Neural crest cell (in vitro differentiated cells): Measurements from ENCODE around the gene C4orf36. TPM values are rescaled to one million over a fixed set of nuclear protein-coding genes. Genes with fewer than 3 reads are reported as not detected.

Experiments used
- DNase-seq: peaks from one replicate; pipeline ENCODE4 v3.0.0; 2021; ENCODE audit warnings: low read depth, mixed read lengths, low spot score
- H3K27ac Mint-ChIP-seq: one replicate; pipeline ENCODE4 v1.8.0; 2021; ENCODE audit warnings: mild to moderate bottlenecking, mixed read lengths; ENCODE audit not compliant: unreplicated experiment
- H3K27me3 Mint-ChIP-seq: 2 replicates; pipeline ENCODE4 v1.8.0; 2021; ENCODE audit warnings: low read depth, mild to moderate bottlenecking, mixed read lengths
- H3K36me3 Mint-ChIP-seq: 2 replicates; pipeline ENCODE4 v1.8.0; 2021; ENCODE audit warnings: low read depth, mild to moderate bottlenecking, mixed read lengths
- H3K4me1 Mint-ChIP-seq: 2 replicates; pipeline ENCODE4 v1.8.0; 2021; ENCODE audit warnings: mixed read lengths
- H3K4me3 Mint-ChIP-seq: one replicate; pipeline ENCODE4 v1.8.0; 2021; ENCODE audit warnings: mild to moderate bottlenecking, mixed read lengths
- H3K9me3 Mint-ChIP-seq: 2 replicates; pipeline ENCODE4 v1.8.0; 2021; ENCODE audit warnings: mixed read lengths
- CTCF ChIP-seq: fragments of 200-600 bp; sonication (generic); conservative IDR thresholded peaks from 2 replicates; pipeline ENCODE4 v1.5.0; 2021; ENCODE audit warnings: antibody characterized with exemption, mild to moderate bottlenecking
- total RNA-seq: library from RNA; stranded (reverse); gene quantifications from 2 replicates; pipeline ENCODE4 v1.2.1, GENCODE V29; 2021

The C4orf36 gene
- total RNA-seq, 1 donor from 2014 or later, result 3.2 TPM

- Mint-ChIP-seq H3K4me3 (no peak overlapping the region), H3K9me3 (no peaks in the 10 kb centered on the region), H3K27ac (no peak overlapping the region), H3K36me3 (no peaks in the 10 kb centered on the region), H3K4me1 (no peaks in the 10 kb centered on the region), H3K27me3 (peaks cover 5% of the 10 kb centered on the region)
- DNase-seq, result no peak
- TF ChIP-seq CTCF, result no peak
These were observed 35.7 kb upstream of the C4orf36 start for GRCh38 chr4:86927843-86928395.

- DNase-seq, result no peak
- Mint-ChIP-seq H3K27me3 (peaks cover 5% of the 10 kb centered on the region), H3K27ac (no peak overlapping the region), H3K4me1 (peaks cover 4% of the 10 kb centered on the region), H3K9me3 (no peaks in the 10 kb centered on the region), H3K36me3 (no peaks in the 10 kb centered on the region), H3K4me3 (no peak overlapping the region)
- TF ChIP-seq CTCF, result no peak
These were observed 34.3 kb upstream of the C4orf36 start for GRCh38 chr4:86926435-86927086.

- no peaks in the 10 kb centered on the region for H3K27me3 Mint-ChIP-seq
- H3K27ac Mint-ChIP-seq, result peak overlapping the region; percentile 37
- no peak overlapping the region for H3K4me3 Mint-ChIP-seq
- no peak for DNase-seq
- peaks cover 4% of the 10 kb centered on the region for H3K4me1 Mint-ChIP-seq
- no peaks in the 10 kb centered on the region for H3K9me3 Mint-ChIP-seq
- TF ChIP-seq CTCF, result no peak
- H3K36me3 Mint-ChIP-seq, result no peaks in the 10 kb centered on the region
These were observed 32.6 kb upstream of the C4orf36 start for GRCh38 chr4:86924811-86925210.

GRCh38 chr4:86921608-86922252, 29.5 kb upstream of the C4orf36 start:
- H3K27ac Mint-ChIP-seq, result no peak overlapping the region

More at GRCh38 chr4:86921608-86922252, 29.5 kb upstream of the C4orf36 start:
- Mint-ChIP-seq H3K4me3 (no peak overlapping the region), H3K4me1 (peaks cover 4% of the 10 kb centered on the region), H3K36me3 (no peaks in the 10 kb centered on the region), H3K27me3 (no peaks in the 10 kb centered on the region), H3K9me3 (no peaks in the 10 kb centered on the region)
- no peak for DNase-seq
- no peak for TF ChIP-seq CTCF
